SW 1271 (cell line): Measurements from ENCODE around the gene RNASE7.
"Not testable (repeated sequence)": the region's sequence is repeated elsewhere in the genome, so short reads cannot be mapped to it uniquely, and the experiment has no call there.

ENCODE experiments used
- DNase-seq, 2 experiments: peaks; one replicate each; lab custom pipeline; 2025; lab: John Stamatoyannopoulos, UW

Gene RNASE7

GRCh38 chr14:21041676-21042433 lies at the start of gene RNASE7:
Gene RNASE7 (plus strand): TSS chr14:21042362. CDS start chr14:21042993, 631 bp downstream.
- DNase-seq = no peak

DNA sequence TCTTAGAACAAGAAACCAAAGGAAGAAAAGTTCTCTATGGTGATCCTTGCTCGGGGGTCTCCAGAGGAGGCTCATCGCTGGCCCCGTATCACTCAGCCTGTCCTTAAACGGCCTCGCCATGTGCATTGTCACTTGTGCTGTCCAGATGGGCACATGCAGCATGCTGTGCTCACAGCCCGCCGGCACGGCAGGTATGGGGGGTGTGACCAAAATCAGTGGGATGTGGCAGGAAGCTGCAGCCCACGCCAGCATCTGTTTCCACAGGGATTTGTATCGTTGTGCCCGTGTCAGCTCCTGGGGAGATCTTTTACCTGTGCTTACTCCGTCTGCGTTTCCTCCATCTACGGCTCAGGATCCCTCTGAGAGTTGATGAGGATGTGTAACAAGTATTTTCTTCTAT lies 45.6 kb upstream of the RNASE7 start:
- no peak for DNase-seq

- DNase-seq = no peak
These were observed 45.0 kb upstream of the RNASE7 start for GRCh38 chr14:20997115-20997514.

DNA sequence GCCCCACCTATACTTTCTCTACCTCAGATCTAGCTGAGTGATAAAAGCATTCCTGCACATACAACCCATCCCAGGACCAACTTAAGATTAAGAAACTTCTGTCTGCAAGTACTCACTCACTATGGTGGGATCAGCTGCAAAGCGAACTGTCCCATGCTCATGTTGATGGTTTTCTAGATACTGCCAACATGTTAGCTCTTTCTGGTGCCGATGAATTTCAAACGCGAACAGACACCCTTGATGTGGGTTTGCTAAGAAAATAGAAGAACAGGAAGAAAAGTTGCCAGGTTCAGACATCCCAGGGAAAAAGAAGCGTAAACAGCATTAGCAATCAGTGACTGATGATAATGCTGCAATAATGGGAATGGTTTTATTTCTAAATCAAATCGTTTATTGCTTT lies 44.6 kb upstream of the RNASE7 start:
- no peak for DNase-seq

- no peak for DNase-seq
These were observed 44.0 kb upstream of the RNASE7 start for GRCh38 chr14:20998139-20998538.

DNA sequence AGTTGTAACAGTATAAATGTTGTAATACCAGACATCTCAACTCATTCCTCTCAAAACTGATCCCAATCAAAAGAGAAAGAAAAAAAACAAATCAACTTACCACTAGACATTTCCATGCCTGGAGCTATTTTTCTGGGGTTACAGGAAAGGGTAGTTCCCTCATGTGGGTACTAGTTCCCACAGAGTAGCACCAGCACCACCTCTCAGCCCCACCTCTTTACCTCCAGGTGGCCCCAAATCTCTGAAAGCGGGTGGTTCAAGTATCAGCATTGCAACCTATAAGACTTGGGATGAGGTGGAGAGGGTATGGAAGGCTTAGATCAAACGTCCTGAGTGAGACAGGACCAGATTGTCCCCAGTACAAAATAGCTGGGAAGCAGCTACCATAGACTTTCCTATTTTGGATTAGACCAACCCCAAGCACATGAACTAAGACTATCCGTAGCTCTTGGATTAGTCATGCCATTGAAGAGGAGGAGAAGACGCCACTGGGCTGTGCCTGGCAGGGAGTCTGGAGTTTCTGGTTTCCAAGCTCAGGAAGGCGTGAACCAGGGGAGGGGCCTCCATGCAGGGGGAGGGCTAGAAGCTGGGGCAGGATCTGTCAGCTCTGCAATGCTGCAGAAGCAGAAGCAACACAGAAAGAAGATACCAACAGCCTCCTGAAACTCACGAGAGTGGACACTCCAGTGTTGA lies 43.3 kb upstream of the RNASE7 start, which contains the start of gene SLC39A2:
Gene SLC39A2 (plus strand): TSS at position 620 of the 693 bp plus-strand sequence. CDS start 154 bp downstream, outside the sequence.
- DNase-seq = no peak

- DNase-seq = no peak
These were observed 42.6 kb upstream of the RNASE7 start for GRCh38 chr14:20999591-20999990.

GRCh38 chr14:21001218-21001617 lies 40.9 kb upstream of the RNASE7 start:
- no peak for DNase-seq

- DNase-seq = no peak
These were observed 38.3 kb upstream of the RNASE7 start for GRCh38 chr14:21003788-21004346.

DNA sequence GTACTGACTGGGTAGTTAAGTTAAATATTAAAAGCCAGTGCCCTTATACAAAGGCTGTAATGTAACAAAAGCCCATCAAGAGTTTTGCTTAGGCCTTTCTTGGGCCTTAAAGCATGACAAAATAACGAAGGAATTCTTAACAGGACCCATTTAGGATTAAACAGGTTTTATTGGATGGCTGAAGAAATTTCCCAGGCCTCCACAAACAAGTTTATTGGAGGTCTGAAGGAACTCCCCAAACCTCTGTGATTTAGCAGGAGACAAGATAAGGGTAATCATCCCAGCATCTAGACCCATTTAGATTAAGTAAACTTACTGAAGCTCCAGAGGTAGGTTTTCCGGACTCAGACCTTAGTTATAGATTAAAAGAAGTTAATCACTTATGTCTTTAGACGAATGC lies 32.4 kb upstream of the RNASE7 start:
- DNase-seq = not testable (repeated sequence)

DNA sequence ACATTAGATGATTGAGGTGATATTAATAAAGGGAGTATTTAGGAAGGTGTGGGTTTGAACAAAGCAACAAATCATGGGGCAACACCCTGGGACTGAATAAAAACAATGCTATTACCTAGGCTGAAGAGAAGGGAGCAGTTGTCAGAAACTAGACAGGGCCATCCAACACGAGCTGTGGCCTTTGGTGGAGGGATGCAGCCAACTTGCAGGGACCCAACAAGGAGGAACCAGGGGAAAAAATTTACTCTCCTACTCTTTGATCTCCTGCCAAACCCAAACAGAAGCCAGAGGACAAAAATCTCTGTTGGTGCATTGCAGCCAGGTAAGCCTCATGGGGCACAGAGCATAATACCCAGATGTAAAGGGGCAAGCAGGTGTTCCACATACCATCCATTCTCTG lies 31.0 kb upstream of the RNASE7 start:
- DNase-seq = no peak

DNA sequence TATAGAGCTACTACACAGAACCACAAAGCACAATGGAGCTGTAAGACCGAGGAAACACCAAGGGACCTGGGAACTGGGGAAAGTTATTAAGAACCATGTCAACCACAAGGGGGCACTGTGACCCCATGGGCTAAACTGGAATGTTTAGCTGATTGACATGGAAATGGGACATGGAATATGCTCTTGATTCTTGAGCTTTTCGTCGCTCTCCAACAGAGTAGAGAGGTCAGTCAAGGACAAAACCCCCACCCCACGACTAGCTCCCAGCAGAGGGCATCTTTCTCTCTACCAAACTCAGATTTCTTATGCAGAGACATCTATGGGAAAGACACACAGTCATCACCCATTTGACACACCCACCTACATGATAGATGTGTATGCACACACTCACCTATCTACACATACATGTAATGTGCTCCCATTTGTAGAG lies 27.4 kb upstream of the RNASE7 start:
- peak; percentile 26 to 79 for DNase-seq

DNA sequence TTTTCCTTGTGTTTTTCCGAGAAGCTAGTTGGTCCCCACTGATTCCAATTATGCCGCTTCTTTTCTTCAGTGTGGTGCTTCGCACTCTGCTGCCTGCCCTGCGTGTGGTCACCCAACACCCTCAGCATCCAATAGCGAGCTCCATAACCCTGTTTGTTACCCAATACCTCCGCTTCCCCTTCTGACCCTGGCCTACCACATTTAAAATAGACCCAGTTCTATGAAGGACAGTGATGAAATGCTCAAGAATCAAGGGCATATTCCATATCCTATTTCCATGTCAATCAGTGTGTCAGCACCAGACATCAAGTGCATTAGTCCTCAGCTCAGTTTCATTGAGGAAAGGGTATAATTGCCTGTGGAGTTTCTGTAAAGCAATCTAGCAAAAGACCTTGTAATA lies 26.9 kb upstream of the RNASE7 start:
- no peak for DNase-seq

- DNase-seq = no peak
These were observed 25.6 kb upstream of the RNASE7 start for GRCh38 chr14:21016413-21017190.

- DNase-seq = no peak
These were observed 24.5 kb upstream of the RNASE7 start for GRCh38 chr14:21017528-21018245.

GRCh38 chr14:21018286-21018685 lies 23.9 kb upstream of the RNASE7 start:
- no peak for DNase-seq

DNA sequence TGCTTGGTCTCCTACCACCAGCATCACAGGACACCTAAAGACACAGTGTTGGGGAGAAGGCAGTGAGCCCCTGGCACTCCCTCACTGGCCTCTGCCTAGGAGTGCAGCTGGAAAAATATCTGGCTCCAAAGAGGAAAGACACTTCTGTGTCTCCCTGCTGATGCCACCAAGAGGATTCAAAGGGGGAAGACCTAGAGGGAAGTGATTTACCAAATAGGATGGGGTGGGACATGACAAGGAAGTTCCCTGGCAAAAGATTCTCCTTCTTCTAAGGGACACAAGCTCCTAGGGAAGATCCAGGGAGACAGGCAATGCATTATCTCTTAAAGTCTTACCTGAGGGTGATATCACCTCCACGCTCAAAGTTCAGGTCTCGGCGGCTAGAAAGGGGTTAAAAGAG lies 23.4 kb upstream of the RNASE7 start:
- no peak for DNase-seq

DNA sequence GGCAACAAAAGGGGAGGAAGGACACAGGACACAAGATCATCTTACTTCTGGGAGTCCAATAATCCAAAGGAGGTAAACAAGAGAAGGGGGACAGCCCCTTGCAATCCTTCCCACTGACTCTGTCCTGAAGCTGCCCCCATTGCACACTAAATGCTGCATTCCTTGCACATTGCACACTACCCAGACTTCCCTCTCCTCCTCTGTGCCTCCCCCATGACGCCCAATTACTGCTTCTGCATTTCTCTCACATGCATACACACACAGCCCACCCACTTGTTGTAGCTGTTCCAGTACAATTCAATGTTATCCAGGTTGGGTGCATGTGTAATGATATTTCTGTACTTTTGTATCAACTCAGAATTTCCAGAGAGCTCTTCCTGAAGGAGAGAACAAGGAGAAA lies 22.8 kb upstream of the RNASE7 start:
- DNase-seq = no peak

- no peak for DNase-seq
These were observed 21.1 kb upstream of the RNASE7 start for GRCh38 chr14:21020977-21021545.

DNA sequence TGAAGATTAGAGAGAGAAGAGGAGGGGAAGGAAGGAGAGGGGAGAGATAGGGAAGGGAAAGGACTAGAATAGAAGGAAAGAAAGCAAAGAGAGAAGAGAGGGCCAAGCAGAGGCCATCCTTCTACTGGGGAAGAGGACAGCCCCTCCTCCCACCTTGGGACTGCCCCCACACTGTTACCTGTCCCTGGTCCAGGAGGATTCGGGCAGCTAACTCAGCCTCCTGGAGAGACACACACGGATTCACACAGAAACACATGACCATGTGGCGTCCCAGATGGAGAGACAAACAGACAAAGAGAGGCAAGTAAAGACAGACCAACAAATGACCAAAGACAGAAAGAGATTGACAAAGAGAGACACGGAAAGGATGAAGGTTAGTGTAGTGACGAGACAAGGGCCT lies 19.5 kb upstream of the RNASE7 start:
- no peak for DNase-seq

- no peak for DNase-seq
These were observed 19.0 kb upstream of the RNASE7 start for GRCh38 chr14:21023174-21023573.
